Activated B cell treated with CpG ODN at 0.5 μM for 24 hours (primary cell): ENCODE measurements around the gene NRXN3. TPM values are rescaled to one million over a fixed set of nuclear protein-coding genes. Genes with fewer than 3 reads are reported as not detected.

Experiments
- ATAC-seq: fragments of 200-7000 bp; cut with Tn5 transposase; one replicate; pipeline ENCODE4 v1.10.0; 2021; ENCODE audit warnings: low read depth, mild to moderate bottlenecking, moderate library complexity
- CTCF ChIA-PET: fragments of 350-600 bp; sonication (Branson Sonifier 250); formaldehyde crosslinking; loops from one replicate; lab custom pipeline; 2021; ENCODE audit warnings: antibody characterized with exemption; lab: Charles Lee
- POLR2A ChIA-PET: fragments of 350-600 bp; sonication (Branson Sonifier 250); formaldehyde crosslinking; loops from one replicate; lab custom pipeline; 2021; ENCODE audit warnings: antibody characterized with exemption; lab: Charles Lee
- DNase-seq: peaks from one replicate; pipeline ENCODE4 v3.0.0; 2022
- H3K27ac Mint-ChIP-seq: one replicate; pipeline ENCODE4 v1.8.0; 2020; ENCODE audit warnings: mixed read lengths
- H3K27me3 Mint-ChIP-seq: one replicate; pipeline ENCODE4 v1.8.0; 2021; ENCODE audit warnings: mixed read lengths
- H3K36me3 Mint-ChIP-seq: one replicate; pipeline ENCODE4 v1.8.0; 2021; ENCODE audit warnings: low read depth, mixed read lengths
- H3K4me1 Mint-ChIP-seq: one replicate; pipeline ENCODE4 v1.8.0; 2021; ENCODE audit warnings: mixed read lengths
- H3K4me3 Mint-ChIP-seq: one replicate; pipeline ENCODE4 v1.8.0; 2020; ENCODE audit warnings: mild to moderate bottlenecking, mixed read lengths
- H3K9me3 Mint-ChIP-seq: one replicate; pipeline ENCODE4 v1.8.0; 2020; ENCODE audit warnings: mixed read lengths
- CTCF ChIP-seq: fragments of 200-600 bp; IDR thresholded peaks from one replicate; pipeline ENCODE4 v1.8.0; 2022; ENCODE audit warnings: antibody characterized with exemption, mild to moderate bottlenecking
- intact Hi-C: fragments of 100-400 bp; cut with micrococcal nuclease; formaldehyde crosslinking; loops from one replicate; pipeline ENCODE4 v1.15.1; 2024
- total RNA-seq: library from RNA; stranded (reverse); gene quantifications from 2 replicates; pipeline ENCODE4 v1.2.3, GENCODE V29; 2022

Gene NRXN3
- total RNA-seq, 1 donor from 2014 or later = not detected

GRCh38 chr14:79027138-79027537, 857.0 kb downstream of the NRXN3 start:
- TF ChIP-seq CTCF = no peak
- intact Hi-C loops = no loop called here
- DNase-seq = no peak
- POLR2A ChIA-PET = no interaction called here
- H3K27ac Mint-ChIP-seq = no peak overlapping the region
- H3K4me3 Mint-ChIP-seq = no peak overlapping the region
- CTCF ChIA-PET = no interaction called here
- no peaks in the 10 kb centered on the region for H3K9me3 Mint-ChIP-seq
- H3K4me1 Mint-ChIP-seq = no peaks in the 10 kb centered on the region
- no peak for ATAC-seq
- H3K36me3 Mint-ChIP-seq = no peaks in the 10 kb centered on the region
- H3K27me3 Mint-ChIP-seq = no peaks in the 10 kb centered on the region

DNA sequence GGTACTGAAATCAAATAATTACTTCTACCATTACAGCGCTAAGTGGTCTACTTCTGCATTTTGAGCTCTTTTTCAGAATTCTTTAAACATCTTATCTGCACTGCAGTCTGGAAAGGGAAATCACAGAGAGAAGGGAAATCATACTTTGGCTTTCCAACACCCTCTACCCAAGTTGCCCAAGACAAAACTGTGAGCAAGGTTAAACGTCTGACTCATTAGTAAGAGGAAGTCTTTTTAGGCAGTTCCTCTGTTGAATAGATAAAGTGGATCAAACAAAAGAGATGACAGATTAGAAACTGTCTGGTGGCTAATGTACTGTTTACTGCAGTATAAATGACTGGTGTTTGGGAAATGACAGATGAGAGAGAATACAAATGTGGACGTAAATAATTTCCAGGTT, 858.1 kb downstream of the NRXN3 start:
- ChIA-PET POLR2A (no interaction called here), CTCF (no interaction called here)
- intact Hi-C loops = no loop called here
- no peak overlapping the region for H3K4me3 Mint-ChIP-seq
- DNase-seq (no peak), ATAC-seq (no peak)
- H3K27ac Mint-ChIP-seq = no peak overlapping the region
- H3K9me3 Mint-ChIP-seq = no peaks in the 10 kb centered on the region
- no peaks in the 10 kb centered on the region for H3K4me1 Mint-ChIP-seq
- no peaks in the 10 kb centered on the region for H3K27me3 Mint-ChIP-seq
- H3K36me3 Mint-ChIP-seq = no peaks in the 10 kb centered on the region
- no peak for TF ChIP-seq CTCF

DNA sequence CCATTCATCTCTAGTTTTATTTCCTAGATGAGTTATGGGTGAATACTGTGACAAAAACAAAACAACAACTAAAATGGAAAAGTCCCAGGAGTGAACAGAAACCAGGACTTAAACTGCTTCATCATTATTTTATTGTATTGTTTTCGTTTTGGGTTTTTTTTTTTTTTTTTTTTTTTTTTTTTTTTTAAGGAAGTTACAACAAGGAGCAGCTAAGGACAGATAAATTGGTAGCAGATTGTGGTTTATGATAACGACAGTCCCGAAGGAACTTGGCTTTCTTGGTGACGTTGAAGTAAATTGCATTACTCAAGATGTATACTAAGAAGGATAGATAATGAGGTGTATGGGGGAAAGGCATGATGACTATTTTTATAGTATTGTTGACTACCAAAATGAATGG, 866.3 kb downstream of the NRXN3 start:
- no peak overlapping the region for H3K27ac Mint-ChIP-seq
- ChIA-PET CTCF (no interaction called here), POLR2A (no interaction called here)
- intact Hi-C loops = no loop called here
- H3K36me3 Mint-ChIP-seq = no peaks in the 10 kb centered on the region
- no peak overlapping the region for H3K4me3 Mint-ChIP-seq
- TF ChIP-seq CTCF = no peak
- H3K27me3 Mint-ChIP-seq = no peaks in the 10 kb centered on the region
- H3K9me3 Mint-ChIP-seq = no peaks in the 10 kb centered on the region
- DNase-seq = no peak
- no peak for ATAC-seq
- H3K4me1 Mint-ChIP-seq = no peaks in the 10 kb centered on the region

DNA sequence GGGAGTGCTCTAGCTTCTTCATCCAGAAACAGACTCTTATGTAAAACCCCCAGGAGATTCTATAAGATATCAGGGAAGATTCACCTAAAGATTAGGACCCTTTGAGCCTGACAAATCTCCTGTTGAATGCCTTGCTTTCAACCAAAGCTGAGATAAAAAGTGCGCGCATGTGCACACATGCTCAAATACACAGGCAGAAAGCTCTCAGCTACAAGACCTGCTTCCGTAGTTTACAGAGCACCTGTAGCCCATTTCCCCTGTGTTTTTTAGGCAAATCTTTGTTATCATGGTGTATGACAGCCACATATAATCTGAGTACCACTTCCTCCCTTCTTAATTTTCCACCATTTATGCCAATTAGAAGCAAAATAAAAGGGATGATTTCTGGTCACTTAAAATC, 866.9 kb downstream of the NRXN3 start:
- Mint-ChIP-seq H3K4me3 (no peak overlapping the region), H3K4me1 (no peaks in the 10 kb centered on the region), H3K27me3 (no peaks in the 10 kb centered on the region), H3K27ac (no peak overlapping the region), H3K36me3 (no peaks in the 10 kb centered on the region), H3K9me3 (no peaks in the 10 kb centered on the region)
- DNase-seq (no peak), ATAC-seq (no peak)
- CTCF ChIA-PET = no interaction called here
- intact Hi-C loops = no loop called here
- POLR2A ChIA-PET = no interaction called here
- no peak for TF ChIP-seq CTCF

DNA sequence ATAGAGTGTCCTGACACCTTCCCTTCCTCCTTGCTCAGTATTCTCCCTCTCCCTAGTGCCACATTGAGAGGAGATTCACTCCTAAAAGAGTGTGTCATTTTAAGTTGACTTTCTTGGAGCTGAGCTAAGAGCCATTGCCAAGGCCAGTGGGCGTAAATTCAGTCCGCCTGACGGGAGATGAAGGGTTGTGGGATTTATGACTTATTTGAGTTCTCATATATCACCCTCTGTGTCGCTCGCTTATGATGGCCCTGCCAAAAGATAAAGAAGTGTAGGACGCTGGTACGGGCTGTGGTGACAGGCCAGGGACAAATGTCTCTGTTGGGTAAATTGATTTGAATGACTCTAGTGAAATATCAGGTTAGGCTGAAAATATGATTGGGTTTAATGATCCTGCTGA, 867.4 kb downstream of the NRXN3 start:
- ATAC-seq (no peak), DNase-seq (no peak)
- no peaks in the 10 kb centered on the region for H3K27me3 Mint-ChIP-seq
- no peak overlapping the region for H3K27ac Mint-ChIP-seq
- H3K4me3 Mint-ChIP-seq = no peak overlapping the region
- no peaks in the 10 kb centered on the region for H3K9me3 Mint-ChIP-seq
- no peaks in the 10 kb centered on the region for H3K36me3 Mint-ChIP-seq
- TF ChIP-seq CTCF = no peak
- H3K4me1 Mint-ChIP-seq = no peaks in the 10 kb centered on the region
- POLR2A ChIA-PET = no interaction called here
- CTCF ChIA-PET = no interaction called here
- intact Hi-C loops = no loop called here
